ENCODE results near the gene PNCK. TPM values are rescaled to one million over a fixed set of nuclear protein-coding genes. Genes with fewer than 3 reads are reported as not detected.
"Not testable (repeated sequence)": the region's sequence is repeated elsewhere in the genome, so short reads cannot be mapped to it uniquely, and the experiment has no call there.

The PNCK gene
- total RNA-seq: 1 to 10 TPM; 1.0 to 1.2 TPM

GRCh38 chrX:153673428-153674218 is at the start of gene PNCK:
Gene PNCK, minus strand, starts transcription at chrX:153673813. Its CDS starts 737 bp downstream, at chrX:153673076.
- Mint-ChIP-seq H3K27ac (no peak within 1 kb of the TSS), H3K4me3 (peak within 1 kb of the TSS; percentile 37), H3K4me1 (no peaks in the 10 kb centered on the region), H3K27me3 (peaks cover 27% of the 10 kb centered on the region), H3K9me3 (no peaks in the 10 kb centered on the region), H3K36me3 (no peaks in the 10 kb centered on the region)
- DNase-seq: no peak

GRCh38 chrX:153722704-153723350 is 49.2 kb upstream of the PNCK start:
- peak overlapping the region; percentile 87 for H3K4me3 Mint-ChIP-seq
- peaks cover 27% of the 10 kb centered on the region for H3K4me1 Mint-ChIP-seq
- H3K9me3 Mint-ChIP-seq: no peaks in the 10 kb centered on the region
- peaks cover 22% of the 10 kb centered on the region for H3K36me3 Mint-ChIP-seq
- peak overlapping the region; percentile 83 for H3K27ac Mint-ChIP-seq
- no peak for DNase-seq
- no peaks in the 10 kb centered on the region for H3K27me3 Mint-ChIP-seq

GRCh38 chrX:153719701-153720100 is 46.1 kb upstream of the PNCK start:
- Mint-ChIP-seq H3K4me1 (peaks cover 18% of the 10 kb centered on the region), H3K27ac (no peak overlapping the region), H3K27me3 (no peaks in the 10 kb centered on the region), H3K9me3 (no peaks in the 10 kb centered on the region), H3K36me3 (peaks cover 24% of the 10 kb centered on the region), H3K4me3 (no peak overlapping the region)
- no peak for DNase-seq

- DNase-seq: no peak
- Mint-ChIP-seq H3K4me1 (peaks cover 18% of the 10 kb centered on the region), H3K36me3 (peaks cover 24% of the 10 kb centered on the region), H3K27ac (no peak overlapping the region), H3K9me3 (no peaks in the 10 kb centered on the region), H3K4me3 (no peak overlapping the region), H3K27me3 (no peaks in the 10 kb centered on the region)
Measured at GRCh38 chrX:153719238-153719637, 45.6 kb upstream of the PNCK start.

- no peak for DNase-seq
- H3K4me3 Mint-ChIP-seq: no peak overlapping the region
- H3K36me3 Mint-ChIP-seq: peaks cover 20% of the 10 kb centered on the region
- H3K9me3 Mint-ChIP-seq: no peaks in the 10 kb centered on the region
- peaks cover 16% of the 10 kb centered on the region for H3K4me1 Mint-ChIP-seq
- H3K27me3 Mint-ChIP-seq: no peaks in the 10 kb centered on the region
- no peak overlapping the region for H3K27ac Mint-ChIP-seq
Measured at GRCh38 chrX:153717445-153717844, 43.8 kb upstream of the PNCK start.

GRCh38 chrX:153714256-153714655 is 40.6 kb upstream of the PNCK start:
- Mint-ChIP-seq H3K4me3 (no peak overlapping the region), H3K9me3 (no peaks in the 10 kb centered on the region), H3K4me1 (peaks cover 1% of the 10 kb centered on the region), H3K36me3 (peaks cover 10% of the 10 kb centered on the region), H3K27me3 (no peaks in the 10 kb centered on the region), H3K27ac (no peak overlapping the region)
- no peak for DNase-seq

GRCh38 chrX:153709726-153710674 is 36.4 kb upstream of the PNCK start:
- Mint-ChIP-seq H3K4me3 (no peak overlapping the region), H3K4me1 (peaks cover 2% of the 10 kb centered on the region), H3K27ac (no peak overlapping the region), H3K9me3 (no peaks in the 10 kb centered on the region), H3K27me3 (no peaks in the 10 kb centered on the region), H3K36me3 (peaks cover 5% of the 10 kb centered on the region)
- DNase-seq: no peak

DNA sequence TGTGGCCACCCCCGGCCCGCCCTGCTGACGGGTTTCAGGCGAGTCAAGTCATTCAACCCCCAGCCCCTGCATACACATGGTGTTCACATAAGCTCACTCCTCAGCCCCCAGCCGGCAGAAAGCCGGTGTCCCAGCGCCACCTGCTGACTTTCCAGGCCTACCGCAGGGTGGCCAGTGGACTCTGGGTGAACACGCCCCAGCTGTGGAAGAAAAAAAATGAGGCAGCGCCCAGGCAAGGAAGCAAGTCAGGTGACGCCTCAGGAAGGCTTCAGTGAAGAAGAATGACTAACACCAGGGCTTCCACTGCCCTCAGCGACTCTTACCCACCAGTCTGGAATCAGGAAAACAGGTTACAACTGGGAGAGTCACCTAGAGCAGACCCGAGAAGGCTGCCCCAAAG is 34.8 kb upstream of the PNCK start:
- peaks cover 2% of the 10 kb centered on the region for H3K4me1 Mint-ChIP-seq
- H3K27ac Mint-ChIP-seq: no peak overlapping the region
- no peaks in the 10 kb centered on the region for H3K9me3 Mint-ChIP-seq
- H3K36me3 Mint-ChIP-seq: peaks cover 3% of the 10 kb centered on the region
- H3K4me3 Mint-ChIP-seq: no peak overlapping the region
- H3K27me3 Mint-ChIP-seq: no peaks in the 10 kb centered on the region
- peak; percentile 43 for DNase-seq

DNA sequence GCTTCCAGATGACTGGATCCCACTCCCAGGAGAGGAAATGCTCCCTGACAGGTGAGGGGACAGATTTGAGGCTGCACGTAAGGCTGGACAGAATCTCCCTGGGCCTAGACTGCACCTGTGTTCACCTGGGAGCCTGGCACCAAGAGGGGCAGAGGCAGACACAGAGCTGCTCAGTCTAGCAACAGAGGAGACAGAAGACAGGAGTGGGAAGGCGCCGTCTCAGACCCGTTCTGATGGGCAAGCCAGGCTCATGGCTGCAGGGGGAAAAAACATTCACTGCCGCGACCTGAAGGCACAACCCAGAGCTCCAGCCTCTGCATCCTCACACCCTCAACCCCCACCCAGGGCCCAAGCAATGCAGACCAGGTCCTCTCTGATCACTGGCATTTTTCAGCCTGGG is 33.8 kb upstream of the PNCK start:
- peaks cover 3% of the 10 kb centered on the region for H3K36me3 Mint-ChIP-seq
- peaks cover 2% of the 10 kb centered on the region for H3K4me1 Mint-ChIP-seq
- H3K4me3 Mint-ChIP-seq: no peak overlapping the region
- DNase-seq: no peak
- H3K27me3 Mint-ChIP-seq: no peaks in the 10 kb centered on the region
- no peaks in the 10 kb centered on the region for H3K9me3 Mint-ChIP-seq
- no peak overlapping the region for H3K27ac Mint-ChIP-seq

DNA sequence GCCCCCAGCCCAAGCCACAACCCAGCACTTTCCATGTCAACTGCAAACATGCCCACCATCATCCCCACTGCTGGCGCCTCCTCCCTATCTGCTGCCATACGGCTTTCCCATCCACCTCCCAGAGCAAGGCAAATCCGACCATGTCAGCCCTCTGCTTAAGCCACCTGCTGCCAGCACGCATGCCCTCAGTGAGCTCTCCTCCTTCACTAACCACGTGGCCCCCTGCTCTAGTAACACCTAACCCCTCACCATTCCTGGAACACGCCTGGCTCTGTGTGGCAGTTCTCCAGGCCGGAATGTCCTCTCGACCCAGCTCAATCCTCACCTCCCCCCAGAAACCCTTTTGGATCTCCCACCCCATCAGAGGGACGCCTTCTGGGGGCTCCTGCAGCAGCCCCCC is 33.2 kb upstream of the PNCK start:
- no peak for DNase-seq
- Mint-ChIP-seq H3K27me3 (no peaks in the 10 kb centered on the region), H3K36me3 (peaks cover 3% of the 10 kb centered on the region), H3K4me3 (no peak overlapping the region), H3K27ac (no peak overlapping the region), H3K4me1 (peaks cover 2% of the 10 kb centered on the region), H3K9me3 (no peaks in the 10 kb centered on the region)

DNA sequence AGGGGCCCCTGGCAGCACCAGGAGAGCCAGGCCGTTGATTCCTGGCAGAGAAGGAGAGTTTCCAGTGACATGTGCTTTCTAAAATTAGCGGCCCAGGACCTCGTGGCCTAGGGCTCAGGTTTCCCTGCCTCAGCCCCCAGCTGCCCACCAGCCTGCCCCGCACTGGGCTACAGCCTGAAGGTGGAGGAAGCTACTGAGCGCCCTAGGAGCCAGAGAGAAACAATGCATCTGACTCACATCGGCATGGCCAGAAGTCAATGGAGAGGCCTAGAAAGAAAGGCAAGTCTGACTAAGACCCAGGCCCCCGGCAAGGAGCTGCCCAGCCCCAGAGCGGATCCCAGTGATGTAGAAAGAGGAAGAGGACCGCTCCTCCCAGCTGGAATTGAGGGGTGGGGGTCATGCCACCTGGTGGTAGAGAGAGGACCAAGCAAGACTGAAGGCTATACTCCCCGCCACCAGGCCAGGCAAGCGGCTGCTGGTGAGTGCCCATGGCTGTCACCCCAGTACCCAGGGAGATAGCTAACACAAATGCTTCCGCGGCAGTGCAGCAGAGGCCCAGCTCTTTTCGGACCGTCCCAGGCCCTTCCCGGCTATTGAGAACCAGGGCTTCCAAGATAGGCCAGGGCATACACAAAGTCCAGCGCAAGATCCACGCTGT is 31.9 kb upstream of the PNCK start:
- DNase-seq, H3K27ac Mint-ChIP-seq, H3K4me1 Mint-ChIP-seq, H3K27me3 Mint-ChIP-seq, H3K4me3 Mint-ChIP-seq, H3K9me3 Mint-ChIP-seq, H3K36me3 Mint-ChIP-seq: not testable (repeated sequence)

DNA sequence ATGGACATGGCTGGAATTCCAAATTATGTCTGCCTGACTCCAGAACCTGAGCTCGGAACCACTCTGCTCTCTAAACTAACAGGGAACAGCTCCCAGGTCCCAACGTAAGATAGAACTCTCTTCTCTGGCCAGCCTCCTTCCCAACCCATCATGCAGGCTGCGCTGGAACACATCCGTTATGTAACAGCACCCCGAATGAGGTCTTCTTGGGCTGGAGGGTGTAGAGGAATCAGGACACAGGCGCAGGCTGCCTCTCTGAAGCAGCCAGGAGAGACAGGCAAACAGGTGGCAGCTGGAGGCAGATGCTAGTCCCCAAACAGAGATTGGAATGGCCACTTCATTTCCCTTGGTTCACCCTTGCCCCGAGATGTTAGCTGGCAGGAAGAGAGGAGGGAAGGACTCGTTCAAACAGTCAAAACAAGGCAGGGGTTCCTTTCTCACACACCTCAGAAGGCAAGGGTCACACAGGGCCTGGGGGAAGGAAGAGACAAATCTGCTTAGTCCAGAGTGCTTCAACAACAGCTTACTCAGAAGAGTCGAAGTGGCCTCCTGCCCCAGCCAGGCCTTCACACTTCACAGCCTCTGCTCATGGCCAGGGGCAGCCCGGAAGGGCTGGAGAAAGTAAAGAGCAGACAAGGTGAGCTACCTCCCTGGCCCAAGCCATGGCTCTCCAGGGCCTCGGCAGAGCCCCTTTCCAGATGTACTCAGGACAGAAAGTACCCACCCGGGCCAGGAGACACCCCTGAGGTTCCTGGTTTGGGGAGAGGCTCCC is 31.2 kb upstream of the PNCK start:
- not testable (repeated sequence) for H3K9me3 Mint-ChIP-seq, H3K4me3 Mint-ChIP-seq, DNase-seq, H3K27me3 Mint-ChIP-seq, H3K4me1 Mint-ChIP-seq, H3K36me3 Mint-ChIP-seq, H3K27ac Mint-ChIP-seq

DNA sequence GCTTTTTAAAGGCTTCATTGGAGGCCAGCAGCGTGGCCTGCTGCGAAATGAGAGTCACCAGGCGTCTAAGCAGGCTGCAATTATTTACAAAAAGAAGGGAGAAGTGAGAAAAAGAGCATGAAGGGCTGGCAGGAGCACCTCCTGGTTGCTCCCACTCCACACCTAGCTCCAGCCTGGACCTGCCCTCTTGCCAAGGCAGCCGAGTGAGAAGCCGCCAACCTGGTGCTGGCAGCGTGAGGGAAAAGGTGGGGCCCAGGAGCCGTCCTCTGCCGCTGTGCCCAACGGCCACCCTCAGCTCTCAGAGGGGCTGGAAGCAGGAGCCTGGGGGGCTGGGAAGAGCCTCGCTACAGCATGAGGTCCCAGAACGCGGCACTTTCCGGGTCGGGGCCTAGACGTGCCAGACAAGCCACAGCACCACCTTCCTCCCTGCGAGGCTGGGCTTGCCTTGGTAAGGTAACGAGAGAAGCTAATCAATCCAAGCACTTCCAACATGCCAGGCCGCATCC is 30.5 kb upstream of the PNCK start:
- DNase-seq: no peak
- H3K27ac Mint-ChIP-seq: no peak overlapping the region
- H3K4me3 Mint-ChIP-seq: no peak overlapping the region
- no peaks in the 10 kb centered on the region for H3K27me3 Mint-ChIP-seq
- no peaks in the 10 kb centered on the region for H3K9me3 Mint-ChIP-seq
- H3K4me1 Mint-ChIP-seq: peaks cover 2% of the 10 kb centered on the region
- no peaks in the 10 kb centered on the region for H3K36me3 Mint-ChIP-seq

DNA sequence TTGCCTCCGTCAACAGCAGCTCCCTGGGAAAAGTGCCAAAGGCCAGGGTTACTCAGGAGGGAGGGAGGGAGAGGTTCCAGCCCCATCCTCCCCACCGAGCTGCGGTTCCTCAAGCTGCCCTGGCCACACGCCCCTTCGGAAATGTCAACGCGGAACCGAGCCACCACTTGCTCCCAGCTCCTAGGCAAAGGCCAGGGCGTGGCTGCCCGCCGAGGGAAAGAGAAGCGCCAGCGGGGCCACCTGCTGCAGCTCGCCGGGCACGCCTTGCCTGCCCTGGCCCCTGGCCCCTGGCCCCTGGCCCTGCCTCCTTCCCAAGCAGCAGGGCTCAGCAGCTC is 29.4 kb upstream of the PNCK start:
- Mint-ChIP-seq H3K27me3 (no peaks in the 10 kb centered on the region), H3K4me3 (no peak overlapping the region), H3K9me3 (no peaks in the 10 kb centered on the region), H3K27ac (no peak overlapping the region), H3K4me1 (no peaks in the 10 kb centered on the region), H3K36me3 (no peaks in the 10 kb centered on the region)
- no peak for DNase-seq
